Tibial artery (tissue), 4 donors: ENCODE data around the gene SPEM1.
A peak's percentile ranks its signal among the peaks of the same experiment; 100 is the strongest.
"Not testable (repeated sequence)": the region's sequence is repeated elsewhere in the genome, so short reads cannot be mapped to it uniquely, and the experiment has no call there.

Experiments
- DNase-seq, 2 donors: peaks; one replicate each; pipeline ENCODE4 v3.0.0-alpha.2; 2019
- H3K27ac ChIP-seq, 2 donors: fragments of 200-600 bp; sonication (generic) in 1 of 2; 1 replicate in 1 of 2; 2 replicates in 1 of 2; pipeline ENCODE4 v1.5.1; 2018 to 2019; ENCODE audit warnings: mild to moderate bottlenecking in 1 of 2
- H3K27me3 ChIP-seq, 2 donors: fragments of 200-600 bp; sonication (generic) in 1 of 2; one replicate each; pipeline versions ENCODE4 v1.5.1 to v1.6.0; 2016 to 2019
- H3K36me3 ChIP-seq, 3 donors: fragments of 200-600 bp; sonication (generic) in 2 of 3; one replicate each; pipeline ENCODE4 v1.5.1; 2016 to 2019; ENCODE audit warnings: mild to moderate bottlenecking in 2 of 3
- H3K4me1 ChIP-seq, 4 donors: fragments of 200-600 bp; sonication (generic) in 2 of 4; 1 replicate in 3 of 4; 2 replicates in 1 of 4; pipeline ENCODE4 v1.5.1; 2016 to 2019
- H3K4me3 ChIP-seq, 2 donors: fragments of 200-600 bp; sonication (generic) in 1 of 2; 1 replicate in 1 of 2; 2 replicates in 1 of 2; pipeline ENCODE4 v1.5.1; 2018 to 2019; ENCODE audit warnings: mild to moderate bottlenecking in 2 of 2
- H3K9me3 ChIP-seq, 3 donors: fragments of 200-600 bp; sonication (generic) in 1 of 3; one replicate each; pipeline ENCODE4 v1.5.1; 2016 to 2019
- CTCF ChIP-seq, 2 experiments: fragments of 200-600 bp in 1 of 2; fragments of 450-650 bp in 1 of 2; IDR thresholded peaks; one replicate each; pipeline ENCODE4 v1.5.1; 2017 to 2019; ENCODE audit warnings: antibody characterized with exemption in 2 of 2, mild to moderate bottlenecking in 1 of 2, moderate library complexity in 1 of 2
- intact Hi-C: fragments of 100-400 bp; cut with DNase I; formaldehyde crosslinking; loops from one replicate; pipeline ENCODE4 v1.15.0; 2023; ENCODE audit warnings: low total_unique reads

The SPEM1 gene

GRCh38 chr17:7466639-7467341 lies 46.7 kb downstream of the SPEM1 start:
- H3K27me3 ChIP-seq = no peaks in the 10 kb centered on the region
- intact Hi-C loops = no loop called here
- H3K9me3 ChIP-seq = no peaks in the 10 kb centered on the region
- H3K27ac ChIP-seq = peak overlapping the region; percentile 10 to 38
- peaks cover 7 to 59% (median 27%) of the 10 kb centered on the region in 4 donors for H3K4me1 ChIP-seq
- H3K4me3 ChIP-seq = no peak overlapping the region
- peak; percentile 62 to 79 for DNase-seq
- no peak for TF ChIP-seq CTCF (IDR thresholded peaks at IDR 0.05)
- peaks cover 31 to 53% (median 42%) of the 10 kb centered on the region in 3 donors for H3K36me3 ChIP-seq

- no peak for TF ChIP-seq CTCF (IDR thresholded peaks at IDR 0.05)
- Histone ChIP-seq H3K27ac (peak overlapping the region in 1 of 2 donors; percentile 38), H3K4me1 (peaks cover 7 to 63% (median 28%) of the 10 kb centered on the region in 4 donors), H3K4me3 (no peak overlapping the region), H3K9me3 (no peaks in the 10 kb centered on the region), H3K36me3 (peaks cover 26 to 46% (median 36%) of the 10 kb centered on the region in 3 donors), H3K27me3 (no peaks in the 10 kb centered on the region)
- no peak for DNase-seq
- intact Hi-C loops = no loop called here
Observed at GRCh38 chr17:7467498-7467897, 47.4 kb downstream of the SPEM1 start.

GRCh38 chr17:7468290-7468689 lies 48.2 kb downstream of the SPEM1 start:
- Histone ChIP-seq H3K36me3 (peaks cover 19 to 38% (median 28%) of the 10 kb centered on the region in 3 donors), H3K27ac (no peak overlapping the region), H3K9me3 (no peaks in the 10 kb centered on the region), H3K4me1 (peaks cover 7 to 63% (median 29%) of the 10 kb centered on the region in 4 donors), H3K27me3 (no peaks in the 10 kb centered on the region), H3K4me3 (no peak overlapping the region)
- no peak for DNase-seq
- no peak for TF ChIP-seq CTCF (IDR thresholded peaks at IDR 0.05)
- intact Hi-C loops = no loop called here

- no peaks in the 10 kb centered on the region for H3K27me3 ChIP-seq
- H3K4me1 ChIP-seq = peaks cover 7 to 69% (median 31%) of the 10 kb centered on the region in 4 donors
- no peak for DNase-seq
- H3K27ac ChIP-seq = no peak overlapping the region
- H3K36me3 ChIP-seq = peaks cover 17 to 32% (median 22%) of the 10 kb centered on the region in 3 donors
- intact Hi-C loops = no loop called here
- no peak overlapping the region for H3K4me3 ChIP-seq
- no peaks in the 10 kb centered on the region for H3K9me3 ChIP-seq
- TF ChIP-seq CTCF (IDR thresholded peaks at IDR 0.05) = no peak
Observed at GRCh38 chr17:7468804-7469389, 48.8 kb downstream of the SPEM1 start.

- H3K4me3 ChIP-seq, H3K27ac ChIP-seq, DNase-seq, H3K27me3 ChIP-seq, H3K9me3 ChIP-seq, intact Hi-C loops: not testable (repeated sequence)
- H3K4me1 ChIP-seq = peaks cover 7 to 78% (median 36%) of the 10 kb centered on the region in 4 donors
- H3K36me3 ChIP-seq = peaks cover 12 to 24% (median 15%) of the 10 kb centered on the region in 3 donors
Observed at GRCh38 chr17:7469843-7470242, 49.7 kb downstream of the SPEM1 start.

GRCh38 chr17:7470457-7470973 lies 50.4 kb downstream of the SPEM1 start:
- intact Hi-C loops, H3K4me3 ChIP-seq, H3K27ac ChIP-seq, H3K27me3 ChIP-seq, DNase-seq, H3K9me3 ChIP-seq: not testable (repeated sequence)
- H3K4me1 ChIP-seq = peaks cover 7 to 84% (median 40%) of the 10 kb centered on the region in 4 donors
- H3K36me3 ChIP-seq = peaks cover 7 to 18% (median 13%) of the 10 kb centered on the region in 3 donors
